CD14-positive monocyte (primary cell): Measurements from ENCODE around the gene DIABLO. TPM values are rescaled to one million over a fixed set of nuclear protein-coding genes. Genes with fewer than 3 reads are reported as not detected.

Experiments used
- DNase-seq, 3 donors: peaks; one replicate each; pipeline ENCODE4 v3.0.0-alpha.2; 2011 to 2022
- H2AFZ ChIP-seq: 2 replicates; pipeline ENCODE4 v1.6.0; 2012; ENCODE audit warnings: mild to moderate bottlenecking, low read depth, low read length, inconsistent platforms; ENCODE audit not compliant: insufficient read depth, poor library complexity, severe bottlenecking
- H3K27ac ChIP-seq, 2 donors: 1 replicate in 1 of 2; 2 replicates in 1 of 2; pipeline ENCODE4 v1.5.1; 2012 to 2013; ENCODE audit warnings: low read length in 2 of 2, control low read depth in 1 of 2, inconsistent platforms in 1 of 2, low read depth in 1 of 2, mild to moderate bottlenecking in 1 of 2
- H3K27me3 ChIP-seq, 2 donors: one replicate each; pipeline versions ENCODE4 v1.6.0 to v1.6.1; 2011 to 2013; ENCODE audit warnings: low read length in 2 of 2; ENCODE audit not compliant: control insufficient read depth in 2 of 2, insufficient read depth in 2 of 2
- H3K36me3 ChIP-seq, 2 donors: replicated peaks in 1 of 2; 1 replicate in 1 of 2; 2 replicates in 1 of 2; pipeline versions ENCODE4 v1.5.1 to v1.6.1; 2012 to 2013; ENCODE audit warnings: low read length in 2 of 2, control low read depth in 1 of 2, inconsistent platforms in 1 of 2, mild to moderate bottlenecking in 1 of 2; ENCODE audit not compliant: insufficient read depth in 2 of 2, control insufficient read depth in 1 of 2
- H3K4me1 ChIP-seq, 2 donors: 1 replicate in 1 of 2; 2 replicates in 1 of 2; pipeline versions ENCODE4 v1.5.1 to v1.6.1; 2012 to 2013; ENCODE audit warnings: low read length in 2 of 2, control low read depth in 1 of 2, inconsistent platforms in 1 of 2, mild to moderate bottlenecking in 1 of 2, moderate library complexity in 1 of 2; ENCODE audit not compliant: insufficient read depth in 2 of 2, control insufficient read depth in 1 of 2
- H3K4me2 ChIP-seq: replicated peaks from 2 replicates; pipeline ENCODE3; 2012; ENCODE audit warnings: low read length, moderate library complexity, mild to moderate bottlenecking; ENCODE audit not compliant: poor library complexity, severe bottlenecking; ENCODE audit errors: extremely low read depth
- H3K4me3 ChIP-seq, 3 experiments: fragments of 200-600 bp in 1 of 3; sonication (generic) in 1 of 3; replicated peaks in 1 of 3; 1 replicate in 2 of 3; 2 replicates in 1 of 3; pipeline ENCODE4 v1.5.1; 2011 to 2013; ENCODE audit warnings: low read length in 3 of 3, mild to moderate bottlenecking in 3 of 3, control low read depth in 2 of 3, low read depth in 2 of 3, inconsistent platforms in 1 of 3, moderate library complexity in 1 of 3
- H3K79me2 ChIP-seq: 2 replicates; pipeline ENCODE4 v1.6.0; 2012; ENCODE audit warnings: mild to moderate bottlenecking, control low read depth, inconsistent platforms, low read length, moderate library complexity; ENCODE audit not compliant: insufficient read depth
- H3K9ac ChIP-seq: 2 replicates; pipeline ENCODE4 v1.6.0; 2017; ENCODE audit warnings: low read length, mild to moderate bottlenecking; ENCODE audit not compliant: insufficient read depth, poor library complexity, severe bottlenecking
- H3K9me3 ChIP-seq, 2 donors: replicated peaks in 1 of 2; 1 replicate in 1 of 2; 2 replicates in 1 of 2; pipeline versions ENCODE4 v1.5.1 to v1.6.1; 2012 to 2013; ENCODE audit warnings: low read length in 2 of 2, control low read depth in 1 of 2; ENCODE audit not compliant: control insufficient read depth in 1 of 2, insufficient read depth in 1 of 2
- H4K20me1 ChIP-seq: 2 replicates; pipeline ENCODE4 v1.6.0; 2012; ENCODE audit warnings: mild to moderate bottlenecking, low read length, control low read depth, moderate library complexity; ENCODE audit not compliant: insufficient read depth
- H3K27ac Mint-ChIP-seq, 7 donors: one replicate each; pipeline ENCODE4 v1.8.0; 2020; ENCODE audit warnings: mild to moderate bottlenecking in 7 of 7, mixed read lengths in 7 of 7, moderate library complexity in 6 of 7, inconsistent platforms in 2 of 7
- H3K27me3 Mint-ChIP-seq, 3 donors: one replicate each; pipeline ENCODE4 v1.8.0; 2021 to 2022; ENCODE audit warnings: low read depth in 3 of 3, mild to moderate bottlenecking in 3 of 3, mixed read lengths in 3 of 3, moderate library complexity in 3 of 3, inconsistent platforms in 1 of 3
- H3K36me3 Mint-ChIP-seq, 2 donors: one replicate each; pipeline ENCODE4 v1.8.0; 2020; ENCODE audit warnings: mixed read lengths in 2 of 2, inconsistent platforms in 1 of 2, mild to moderate bottlenecking in 1 of 2
- H3K4me1 Mint-ChIP-seq: one replicate; pipeline ENCODE4 v1.8.0; 2020; ENCODE audit warnings: mild to moderate bottlenecking, mixed read lengths
- H3K4me3 Mint-ChIP-seq, 2 donors: one replicate each; pipeline ENCODE4 v1.8.0; 2020; ENCODE audit warnings: mild to moderate bottlenecking in 2 of 2, mixed read lengths in 2 of 2, moderate library complexity in 1 of 2
- H3K9me3 Mint-ChIP-seq, 7 donors: one replicate each; pipeline ENCODE4 v1.8.0; 2020 to 2022; ENCODE audit warnings: mixed read lengths in 7 of 7, mild to moderate bottlenecking in 6 of 7, moderate library complexity in 6 of 7, inconsistent platforms in 2 of 7
- WGBS: methylation state at CpG from one replicate; pipeline ENCODE4 v1.1.5; 2013; ENCODE audit warnings: missing lambda C conversion rate; ENCODE audit not compliant: insufficient coverage; 5-methylcytosine and 5-hydroxymethylcytosine counted together
- intact Hi-C, 2 donors: fragments of 100-400 bp; cut with micrococcal nuclease; formaldehyde crosslinking; loops; one replicate each; pipeline versions ENCODE4 v1.15.0 to v1.15.1; 2023
- polyA plus RNA-seq, 3 donors: library from polyadenylated mRNA; depleted of rRNA in 1 of 3; unstranded in 2 of 3; stranded (reverse) in 1 of 3; fragments of 300-500 nt in 2 of 3; fragments of >200 nt in 1 of 3; fragmentation: Illumina TruSeq in 2 of 3; gene quantifications; 1 replicate in 2 of 3; 2 replicates in 1 of 3; pipeline ENCODE4 v1.2.3, GENCODE V29; 2012 to 2021
- TF ChIP-seq, protein P1 (sequence below): fragments of 200-600 bp; IDR thresholded peaks from one replicate; pipeline ENCODE4 v1.8.0; 2022; ENCODE audit warnings: antibody characterized with exemption, mild to moderate bottlenecking

The DIABLO gene
- polyA plus RNA-seq, 3 donors = 33.5 to 55.9 (median 51.3) TPM

DNA sequence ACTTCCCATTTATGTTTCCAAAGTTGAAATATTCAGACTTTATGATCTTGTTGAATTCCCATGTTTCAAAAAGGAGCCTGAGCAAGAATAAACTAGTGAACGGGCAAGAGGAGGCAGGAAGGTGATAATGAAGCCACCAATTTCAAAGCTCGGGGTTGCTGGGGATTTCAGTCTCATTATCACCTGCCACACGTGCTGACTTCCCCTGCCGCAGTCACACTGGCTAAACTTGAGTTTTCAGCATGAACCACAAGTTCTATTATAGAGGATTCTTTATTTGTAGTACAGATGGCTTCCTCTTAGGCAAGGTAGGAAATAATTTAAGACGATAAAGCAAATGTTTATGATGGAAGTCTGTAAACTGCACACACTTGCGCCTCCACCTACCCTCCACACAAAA, 18.1 kb upstream of the DIABLO start:
- DNase-seq = no peak
- TF ChIP-seq, protein P1, sequence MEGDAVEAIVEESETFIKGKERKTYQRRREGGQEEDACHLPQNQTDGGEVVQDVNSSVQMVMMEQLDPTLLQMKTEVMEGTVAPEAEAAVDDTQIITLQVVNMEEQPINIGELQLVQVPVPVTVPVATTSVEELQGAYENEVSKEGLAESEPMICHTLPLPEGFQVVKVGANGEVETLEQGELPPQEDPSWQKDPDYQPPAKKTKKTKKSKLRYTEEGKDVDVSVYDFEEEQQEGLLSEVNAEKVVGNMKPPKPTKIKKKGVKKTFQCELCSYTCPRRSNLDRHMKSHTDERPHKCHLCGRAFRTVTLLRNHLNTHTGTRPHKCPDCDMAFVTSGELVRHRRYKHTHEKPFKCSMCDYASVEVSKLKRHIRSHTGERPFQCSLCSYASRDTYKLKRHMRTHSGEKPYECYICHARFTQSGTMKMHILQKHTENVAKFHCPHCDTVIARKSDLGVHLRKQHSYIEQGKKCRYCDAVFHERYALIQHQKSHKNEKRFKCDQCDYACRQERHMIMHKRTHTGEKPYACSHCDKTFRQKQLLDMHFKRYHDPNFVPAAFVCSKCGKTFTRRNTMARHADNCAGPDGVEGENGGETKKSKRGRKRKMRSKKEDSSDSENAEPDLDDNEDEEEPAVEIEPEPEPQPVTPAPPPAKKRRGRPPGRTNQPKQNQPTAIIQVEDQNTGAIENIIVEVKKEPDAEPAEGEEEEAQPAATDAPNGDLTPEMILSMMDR = no peak
- Histone ChIP-seq H3K9ac (no peak overlapping the region), H2AFZ (no peak overlapping the region), H3K4me2 (no peak overlapping the region), H4K20me1 (peaks cover 4% of the 10 kb centered on the region), H3K36me3 (peaks cover 55 to 93% of the 10 kb centered on the region in 2 donors), H3K4me3 (no peak overlapping the region), H3K27ac (no peak overlapping the region), H3K27me3 (no peaks in the 10 kb centered on the region), H3K4me1 (no peaks in the 10 kb centered on the region), H3K79me2 (no peaks in the 10 kb centered on the region), H3K9me3 (no peaks in the 10 kb centered on the region)
- peaks cover 0 to 3% (median 2%) of the 10 kb centered on the region in 3 donors for H3K27me3 Mint-ChIP-seq
- intact Hi-C loops = no loop called here
- H3K4me3 Mint-ChIP-seq = no peak overlapping the region
- 100% methylated on average over 1 of the region's 6 CpGs for WGBS
- peaks cover 1% of the 10 kb centered on the region for H3K4me1 Mint-ChIP-seq
- H3K27ac Mint-ChIP-seq = no peak overlapping the region
- H3K9me3 Mint-ChIP-seq = no peaks in the 10 kb centered on the region
- H3K36me3 Mint-ChIP-seq = peaks cover 62 to 84% of the 10 kb centered on the region in 2 donors

- Histone ChIP-seq H3K4me3 (no peak overlapping the region), H3K4me2 (no peak overlapping the region), H3K27me3 (no peaks in the 10 kb centered on the region), H3K9me3 (no peaks in the 10 kb centered on the region), H3K36me3 (peaks cover 63 to 98% of the 10 kb centered on the region in 2 donors), H3K4me1 (no peaks in the 10 kb centered on the region), H2AFZ (no peak overlapping the region), H3K79me2 (no peaks in the 10 kb centered on the region), H3K27ac (no peak overlapping the region), H3K9ac (no peak overlapping the region), H4K20me1 (no peaks in the 10 kb centered on the region)
- TF ChIP-seq, protein P1 = no peak
- no CpG with 5 or more reads among the region's 5 CpGs for WGBS
- Mint-ChIP-seq H3K4me1 (peaks cover 5% of the 10 kb centered on the region), H3K27me3 (peaks cover 0 to 5% (median 0%) of the 10 kb centered on the region in 3 donors), H3K9me3 (no peaks in the 10 kb centered on the region), H3K27ac (peak overlapping the region in 2 of 7 donors; percentile 13 to 31), H3K36me3 (peaks cover 63 to 81% of the 10 kb centered on the region in 2 donors), H3K4me3 (no peak overlapping the region)
- intact Hi-C loops = no loop called here
- no peak for DNase-seq
Observed at GRCh38 chr12:122238861-122239260, 13.0 kb upstream of the DIABLO start.
